ENCODE measurements around the gene TMEM100.

The TMEM100 gene

GRCh38 chr17:55722016-55722736 is 488 bp downstream of the TMEM100 start:
- peak overlapping the region in 7 of 21 experiments; percentile 28 to 84 (median 58) for H3K27ac ChIP-seq

GRCh38 chr17:55720919-55721836 is 1.5 kb downstream of the TMEM100 start:
- H3K4me3 ChIP-seq: no peak overlapping the region

More at GRCh38 chr17:55722016-55722736, 488 bp downstream of the TMEM100 start:
- H3K4me3 ChIP-seq: peak overlapping the region in 3 of 7 experiments; percentile 0 to 15 (median 10)

GRCh38 chr17:55717898-55718735 is 4.5 kb downstream of the TMEM100 start:
- Histone ChIP-seq H3K4me3 (no peak overlapping the region), H3K27ac (no peak overlapping the region)

More at GRCh38 chr17:55720919-55721836, 1.5 kb downstream of the TMEM100 start:
- peak overlapping the region in 2 of 21 experiments; percentile 1 for H3K27ac ChIP-seq

- no peak overlapping the region for H3K27ac ChIP-seq
- no peak overlapping the region for H3K4me3 ChIP-seq
Measured at GRCh38 chr17:55717432-55717831, 5.2 kb downstream of the TMEM100 start.

- H3K4me3 ChIP-seq: no peak overlapping the region
- H3K27ac ChIP-seq: no peak overlapping the region
Measured at GRCh38 chr17:55710829-55711496, 11.7 kb downstream of the TMEM100 start.

GRCh38 chr17:55710410-55710809 is 12.3 kb downstream of the TMEM100 start:
- Histone ChIP-seq H3K27ac (no peak overlapping the region), H3K4me3 (no peak overlapping the region)

GRCh38 chr17:55709984-55710383 is 12.7 kb downstream of the TMEM100 start:
- H3K27ac ChIP-seq: no peak overlapping the region
- H3K4me3 ChIP-seq: no peak overlapping the region

- Histone ChIP-seq H3K27ac (no peak overlapping the region), H3K4me3 (no peak overlapping the region)
Measured at GRCh38 chr17:55709440-55709839, 13.2 kb downstream of the TMEM100 start.

GRCh38 chr17:55708175-55708974 is 14.3 kb downstream of the TMEM100 start:
- Histone ChIP-seq H3K27ac (no peak overlapping the region), H3K4me3 (no peak overlapping the region)

GRCh38 chr17:55706808-55707773 is 15.6 kb downstream of the TMEM100 start:
- no peak overlapping the region for H3K4me3 ChIP-seq
- H3K27ac ChIP-seq: no peak overlapping the region

GRCh38 chr17:55705847-55706246 is 16.8 kb downstream of the TMEM100 start:
- Histone ChIP-seq H3K27ac (no peak overlapping the region), H3K4me3 (no peak overlapping the region)

- H3K27ac ChIP-seq: no peak overlapping the region
Measured at GRCh38 chr17:55704401-55704800, 18.3 kb downstream of the TMEM100 start.

GRCh38 chr17:55702150-55702549 is 20.5 kb downstream of the TMEM100 start:
- Histone ChIP-seq H3K4me3 (no peak overlapping the region), H3K27ac (no peak overlapping the region)

More at GRCh38 chr17:55704401-55704800, 18.3 kb downstream of the TMEM100 start:
- H3K4me3 ChIP-seq: no peak overlapping the region

- Histone ChIP-seq H3K27ac (no peak overlapping the region), H3K4me3 (no peak overlapping the region)
Measured at GRCh38 chr17:55699181-55699860, 23.3 kb downstream of the TMEM100 start.

- H3K4me3 ChIP-seq: no peak overlapping the region
- H3K27ac ChIP-seq: peak overlapping the region in 1 of 21 experiments; percentile 11
Measured at GRCh38 chr17:55694286-55694910, 28.3 kb downstream of the TMEM100 start.
